SJSA1 (cell line): ENCODE measurements around the gene CACNA1A. TPM values are rescaled to one million over a fixed set of nuclear protein-coding genes. Genes with fewer than 3 reads are reported as not detected.
A peak's percentile ranks its signal among the peaks of the same experiment; 100 is the strongest.
"Not testable (repeated sequence)": the region's sequence is repeated elsewhere in the genome, so short reads cannot be mapped to it uniquely, and the experiment has no call there.

Source experiments
- DNase-seq, 2 experiments: peaks; one replicate each; pipeline ENCODE4 v3.0.0-alpha.2; 2015 to 2020; ENCODE audit warnings: low spot score in 2 of 2, low read depth in 1 of 2
- H3K27ac ChIP-seq: fragments of 250-450 bp; sonication (Bioruptor Pico); 2 replicates; pipeline ENCODE4 v1.5.1; 2020; ENCODE audit warnings: mild to moderate bottlenecking, moderate library complexity
- H3K27me3 ChIP-seq: fragments of 250-450 bp; sonication (Bioruptor Pico); replicated peaks from 2 replicates; pipeline ENCODE4 v1.5.1; 2020; ENCODE audit warnings: mild to moderate bottlenecking, moderate library complexity
- H3K36me3 ChIP-seq: fragments of 250-450 bp; sonication (Bioruptor Pico); 2 replicates; pipeline ENCODE4 v1.5.1; 2020; ENCODE audit warnings: mild to moderate bottlenecking
- H3K4me1 ChIP-seq: fragments of 250-450 bp; sonication (Bioruptor Pico); replicated peaks from 2 replicates; pipeline ENCODE4 v1.6.1; 2021; ENCODE audit warnings: mild to moderate bottlenecking
- H3K4me3 ChIP-seq: fragments of 250-450 bp; sonication (Bioruptor Pico); 2 replicates; pipeline ENCODE4 v1.5.1; 2020; ENCODE audit warnings: mild to moderate bottlenecking
- H3K9me3 ChIP-seq: fragments of 250-450 bp; sonication (Bioruptor Pico); replicated peaks from 2 replicates; pipeline ENCODE4 v1.5.1; 2020; ENCODE audit warnings: mild to moderate bottlenecking
- total RNA-seq: library from RNA; depleted of rRNA; stranded (reverse); fragments of >200 nt; shearing (Covaris generic); gene quantifications from 2 replicates; pipeline ENCODE4 v1.2.3, GENCODE V29; 2014

The CACNA1A gene
- total RNA-seq, 1 experiment from 2014 or later, result not detected

- Histone ChIP-seq H3K4me3 (no peak overlapping the region), H3K4me1 (no peaks in the 10 kb centered on the region), H3K27ac (no peak overlapping the region), H3K36me3 (no peaks in the 10 kb centered on the region), H3K9me3 (no peaks in the 10 kb centered on the region), H3K27me3 (no peaks in the 10 kb centered on the region)
- DNase-seq, result no peak
These were observed 310.6 kb downstream of the CACNA1A start for GRCh38 chr19:13195678-13196077.

DNA sequence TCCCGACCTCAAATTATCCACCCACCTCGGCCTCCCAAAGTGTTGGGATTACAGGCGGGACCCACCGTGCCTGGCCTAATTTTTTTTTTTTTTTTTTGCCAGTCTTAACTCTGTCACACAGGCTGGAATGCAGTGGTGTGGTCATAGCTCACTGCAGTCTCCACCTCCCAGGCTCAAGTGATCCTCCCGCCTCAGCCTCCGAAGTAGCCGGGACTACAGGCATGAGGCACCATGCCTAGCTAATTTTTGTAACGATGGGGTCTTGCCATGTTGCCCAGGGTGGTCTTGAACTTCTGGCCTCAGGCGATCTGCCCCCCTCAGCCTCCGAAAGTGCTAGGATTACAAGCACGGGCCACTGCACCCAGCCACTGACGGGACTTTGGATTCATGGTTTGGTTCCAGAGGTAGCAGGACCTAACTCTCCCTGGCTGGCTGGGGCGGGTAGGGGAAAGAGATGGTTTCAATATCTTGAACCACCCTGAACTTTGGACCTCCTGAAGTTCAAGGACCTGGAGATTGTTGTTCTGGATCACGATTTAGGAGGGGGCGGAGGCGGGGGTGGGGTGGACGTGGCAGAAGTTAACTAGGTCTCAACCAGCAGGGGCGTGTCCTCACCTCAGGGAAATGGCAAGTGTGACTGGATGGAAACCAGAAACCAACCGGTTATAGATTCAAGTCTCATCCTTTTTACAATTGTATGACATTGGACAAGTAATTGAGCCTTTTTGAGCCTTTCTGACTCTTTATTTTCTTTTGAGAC, 315.3 kb downstream of the CACNA1A start:
- Histone ChIP-seq H3K4me1 (no peaks in the 10 kb centered on the region), H3K4me3 (no peak overlapping the region), H3K27ac (no peak overlapping the region), H3K9me3 (no peaks in the 10 kb centered on the region), H3K36me3 (no peaks in the 10 kb centered on the region), H3K27me3 (no peaks in the 10 kb centered on the region)
- no peak for DNase-seq

- DNase-seq, result no peak
- Histone ChIP-seq H3K9me3 (no peaks in the 10 kb centered on the region), H3K36me3 (no peaks in the 10 kb centered on the region), H3K27me3 (no peaks in the 10 kb centered on the region), H3K4me3 (no peak overlapping the region), H3K4me1 (no peaks in the 10 kb centered on the region), H3K27ac (no peak overlapping the region)
These were observed 316.7 kb downstream of the CACNA1A start for GRCh38 chr19:13189600-13189999.

DNA sequence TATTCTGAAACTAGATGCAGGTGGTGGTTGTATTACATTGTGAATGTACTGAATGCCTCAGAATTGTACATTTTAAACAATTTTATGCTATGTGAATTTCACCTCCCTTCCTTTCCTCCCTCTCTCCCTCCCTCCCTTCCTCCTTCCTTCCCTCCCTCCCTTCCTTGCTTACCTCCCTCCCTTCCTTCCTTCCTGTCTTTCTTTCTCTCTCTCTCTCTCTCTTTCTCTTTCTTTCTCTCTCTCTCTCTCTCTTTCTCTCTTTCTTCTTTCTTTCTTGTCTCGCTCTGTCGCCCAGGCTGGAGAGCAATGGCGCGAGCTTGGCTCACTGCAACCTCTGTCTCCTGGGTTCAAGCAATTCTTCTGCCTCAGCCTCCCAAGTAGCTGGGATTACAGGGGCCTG, 318.9 kb downstream of the CACNA1A start:
- no peaks in the 10 kb centered on the region for H3K4me1 ChIP-seq
- H3K27ac ChIP-seq, result no peak overlapping the region
- no peak overlapping the region for H3K4me3 ChIP-seq
- H3K9me3 ChIP-seq, result no peaks in the 10 kb centered on the region
- DNase-seq, result no peak
- H3K27me3 ChIP-seq, result no peaks in the 10 kb centered on the region
- H3K36me3 ChIP-seq, result no peaks in the 10 kb centered on the region

DNA sequence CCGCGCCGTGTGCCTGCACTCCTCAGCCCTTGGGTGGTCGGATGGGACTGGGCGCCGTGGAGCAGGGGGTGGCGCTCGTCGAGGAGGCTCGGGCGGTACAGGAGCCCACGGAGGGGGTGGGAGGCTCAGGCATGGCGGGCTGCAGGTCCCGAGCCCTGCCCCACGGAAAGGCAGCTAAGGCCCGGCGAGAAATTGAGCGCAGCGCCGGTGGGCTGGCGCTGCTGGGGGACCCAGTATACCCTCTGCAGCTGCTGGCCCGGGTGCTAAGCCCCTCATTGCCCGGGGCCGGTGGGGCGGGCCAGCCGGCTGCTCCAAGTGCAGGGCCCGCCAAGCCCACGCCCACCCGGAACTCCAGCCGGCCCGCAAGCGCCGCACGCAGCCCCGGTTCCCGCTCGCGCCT, 319.6 kb downstream of the CACNA1A start:
- not testable (repeated sequence) for H3K9me3 ChIP-seq, H3K27me3 ChIP-seq, H3K4me1 ChIP-seq, DNase-seq, H3K36me3 ChIP-seq, H3K4me3 ChIP-seq, H3K27ac ChIP-seq

DNA sequence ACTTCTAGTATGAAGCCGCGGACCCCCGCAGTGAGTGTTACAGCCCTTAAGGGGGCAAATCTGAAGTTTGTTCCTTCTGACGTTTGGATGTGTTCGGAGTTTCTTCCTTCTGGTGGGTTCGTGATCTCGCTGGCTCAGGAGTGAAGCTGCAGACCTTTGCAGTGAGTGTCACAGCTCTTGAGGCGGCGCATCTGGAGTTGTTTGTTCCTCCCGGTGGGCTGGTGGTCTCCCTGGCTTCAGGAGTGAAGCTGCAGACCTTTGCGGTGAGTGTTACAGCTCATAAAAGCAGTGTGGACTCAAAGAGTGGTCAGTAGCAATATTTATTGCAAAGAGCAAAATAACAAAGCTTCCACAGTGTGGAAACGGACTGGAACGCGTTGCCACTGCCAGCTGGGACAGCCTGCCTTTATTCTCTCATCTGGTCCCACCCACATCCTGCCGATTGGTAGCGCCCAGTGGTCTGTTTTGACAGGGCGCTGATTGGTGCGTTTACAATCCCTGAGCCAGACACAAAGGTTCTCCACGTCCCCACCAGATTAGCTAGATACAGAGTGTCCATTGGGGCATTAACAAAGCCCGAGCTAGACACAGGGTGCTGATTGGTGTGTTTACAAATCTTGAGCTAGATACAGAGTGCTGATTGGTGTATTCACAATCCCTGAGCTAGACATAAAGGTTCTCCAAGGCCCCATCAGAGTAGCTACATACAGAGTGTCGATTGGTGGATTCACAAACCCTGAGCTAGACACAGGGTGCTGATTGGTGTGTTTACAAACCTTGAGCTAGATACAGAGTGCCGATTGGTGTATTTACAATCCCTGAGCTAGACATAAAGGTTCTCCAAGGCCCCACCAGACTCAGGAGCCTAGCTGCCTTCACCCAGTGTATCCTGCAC, 320.3 kb downstream of the CACNA1A start:
- H3K27me3 ChIP-seq, H3K36me3 ChIP-seq, H3K4me1 ChIP-seq, DNase-seq, H3K9me3 ChIP-seq, H3K4me3 ChIP-seq, H3K27ac ChIP-seq: not testable (repeated sequence)

- H3K27me3 ChIP-seq, H3K9me3 ChIP-seq, H3K27ac ChIP-seq, H3K4me3 ChIP-seq, H3K36me3 ChIP-seq, DNase-seq, H3K4me1 ChIP-seq: not testable (repeated sequence)
These were observed 321.4 kb downstream of the CACNA1A start for GRCh38 chr19:13184926-13185325.

GRCh38 chr19:13181747-13182388, 324.4 kb downstream of the CACNA1A start:
- Histone ChIP-seq H3K4me3 (no peak overlapping the region), H3K9me3 (no peaks in the 10 kb centered on the region), H3K36me3 (no peaks in the 10 kb centered on the region), H3K27me3 (no peaks in the 10 kb centered on the region), H3K27ac (no peak overlapping the region), H3K4me1 (no peaks in the 10 kb centered on the region)
- DNase-seq, result no peak

GRCh38 chr19:13178291-13178690, 328.0 kb downstream of the CACNA1A start:
- not testable (repeated sequence) for H3K27me3 ChIP-seq, H3K4me1 ChIP-seq, H3K27ac ChIP-seq, DNase-seq, H3K36me3 ChIP-seq, H3K4me3 ChIP-seq, H3K9me3 ChIP-seq

- H3K27me3 ChIP-seq, H3K9me3 ChIP-seq, H3K4me3 ChIP-seq, H3K27ac ChIP-seq, H3K36me3 ChIP-seq, DNase-seq: not testable (repeated sequence)
- peaks cover 11% of the 10 kb centered on the region for H3K4me1 ChIP-seq
These were observed 328.7 kb downstream of the CACNA1A start for GRCh38 chr19:13177584-13177983.

GRCh38 chr19:13176345-13176744, 329.9 kb downstream of the CACNA1A start:
- no peak for DNase-seq

GRCh38 chr19:13173139-13173737, 333.0 kb downstream of the CACNA1A start:
- Histone ChIP-seq H3K36me3 (0 out of 2 replicates have a peak, but pooled peaks cover 4% of the 10 kb centered on the region), H3K27ac (peak overlapping the region; percentile 76), H3K9me3 (no peaks in the 10 kb centered on the region), H3K4me3 (no peak overlapping the region), H3K4me1 (peaks cover 43% of the 10 kb centered on the region), H3K27me3 (no peaks in the 10 kb centered on the region)
- no peak for DNase-seq

More at GRCh38 chr19:13176345-13176744, 329.9 kb downstream of the CACNA1A start:
- 0 out of 2 replicates have a peak, but pooled peaks cover 4% of the 10 kb centered on the region for H3K36me3 ChIP-seq
- no peak overlapping the region for H3K4me3 ChIP-seq
- no peaks in the 10 kb centered on the region for H3K27me3 ChIP-seq
- no peaks in the 10 kb centered on the region for H3K9me3 ChIP-seq
- H3K27ac ChIP-seq, result no peak overlapping the region
- H3K4me1 ChIP-seq, result peaks cover 20% of the 10 kb centered on the region

DNA sequence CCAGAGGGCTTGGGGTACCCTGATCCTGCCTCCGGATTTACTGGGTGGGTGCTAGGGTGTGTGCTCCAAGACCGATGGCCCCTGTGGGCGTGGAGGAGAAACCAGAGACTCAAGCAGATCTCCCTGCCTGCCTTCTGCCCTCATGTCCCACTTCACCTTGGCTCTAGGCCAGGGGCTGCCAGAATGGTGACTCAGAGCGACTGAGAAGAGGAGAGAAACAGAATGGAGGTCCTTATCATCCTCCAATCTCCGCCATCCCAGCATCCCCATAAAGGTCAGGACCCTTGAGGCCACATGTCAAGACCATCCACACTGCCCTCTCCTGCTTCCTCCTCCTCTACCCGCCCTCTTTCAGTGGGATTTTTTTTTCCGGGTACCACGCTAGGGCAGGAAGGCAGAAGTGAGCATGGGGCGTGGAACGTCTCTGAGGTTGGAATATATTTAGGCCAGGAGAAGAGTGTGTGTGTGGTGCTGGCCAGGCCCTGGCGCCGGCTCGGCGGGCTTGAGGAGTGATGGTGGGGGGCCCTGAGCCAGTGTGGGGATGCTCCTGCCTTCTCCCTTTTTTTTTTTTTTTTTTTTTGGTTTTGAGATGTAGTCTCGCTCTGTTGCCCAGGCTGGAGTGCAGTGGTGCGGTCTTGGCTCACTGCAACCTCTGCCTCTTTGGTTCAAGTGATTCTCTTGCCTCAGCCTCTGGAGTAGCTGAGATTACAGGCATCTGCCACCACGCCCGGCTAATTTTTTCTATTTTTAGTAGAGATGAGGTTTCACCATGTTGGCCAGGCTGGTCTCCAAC, 333.7 kb downstream of the CACNA1A start:
- H3K9me3 ChIP-seq, result no peaks in the 10 kb centered on the region
- H3K4me3 ChIP-seq, result no peak overlapping the region
- H3K36me3 ChIP-seq, result 0 out of 2 replicates have a peak, but pooled peaks cover 4% of the 10 kb centered on the region
- peak; percentile 94 to 97 for DNase-seq
- peaks cover 50% of the 10 kb centered on the region for H3K4me1 ChIP-seq
- peak overlapping the region; percentile 76 for H3K27ac ChIP-seq
- no peaks in the 10 kb centered on the region for H3K27me3 ChIP-seq
